ENCODE data around the gene ZNF560. TPM values are rescaled to one million over a fixed set of nuclear protein-coding genes. Genes with fewer than 3 reads are reported as not detected.

ZNF560 gene
- total and polyA plus RNA-seq, 4 donors: not detected

DNA sequence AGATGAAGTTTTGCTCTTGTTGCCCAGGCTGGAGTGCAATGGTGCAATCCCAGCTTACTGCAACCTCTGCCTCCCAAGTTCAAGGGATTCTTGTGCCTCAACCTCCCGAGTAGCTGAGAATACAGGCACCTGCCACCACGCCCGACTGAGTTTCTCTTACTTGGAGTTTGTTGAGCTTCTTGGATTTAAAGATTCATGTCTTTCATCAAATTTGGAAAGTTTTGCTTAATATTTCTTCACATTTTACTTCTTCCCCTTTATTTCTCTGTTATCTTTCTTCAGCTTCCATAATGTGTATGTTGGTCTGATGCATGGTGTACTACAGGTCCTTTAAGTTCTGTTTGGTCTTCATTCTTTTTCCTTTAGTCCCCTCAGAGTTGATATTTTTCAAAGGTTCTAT is 8.9 kb upstream of the ZNF560 start:
- peaks cover 17 to 30% (median 24%) of the 10 kb centered on the region in 4 donors for H3K9me3 ChIP-seq (ENCODE audit: control insufficient read depth in 4 of 4, low read length in 3 of 4)
- no peaks in the 10 kb centered on the region for H3K27me3 ChIP-seq (ENCODE audit: control insufficient read depth in 4 of 4, insufficient read depth in 4 of 4, low read length in 3 of 4)
- no peak overlapping the region for H3K27ac ChIP-seq (ENCODE audit: low read depth in 1 of 2, low read length in 2 of 2)
- no peak for DNase-seq (ENCODE audit: low spot score)
- H3K36me3 ChIP-seq (ENCODE audit: control insufficient read depth in 4 of 4, insufficient read depth in 3 of 4, low read depth in 1 of 4, low read length in 3 of 4): no peaks in the 10 kb centered on the region
- H3K4me1 ChIP-seq (ENCODE audit: control insufficient read depth in 4 of 4, insufficient read depth in 4 of 4, low read length in 3 of 4): no peaks in the 10 kb centered on the region
- H3K9ac ChIP-seq (ENCODE audit: low read depth in 1 of 2, low read length in 2 of 2): no peak overlapping the region
- 82% methylated on average over 3 of the region's 3 CpGs for WGBS
- no peak overlapping the region for H3K4me3 ChIP-seq (ENCODE audit: low read depth in 1 of 3, low read length in 3 of 3)
- TF ChIP-seq HNF4G (IDR thresholded peaks at IDR 0.05) (no peak), YY1 (IDR thresholded peaks at IDR 0.05) (no peak), FOXA1 (IDR thresholded peaks at IDR 0.05) (no peak), TAF1 (conservative IDR thresholded peaks at IDR 0.05) (no peak), SP1 (IDR thresholded peaks at IDR 0.05) (no peak), GABPA (IDR thresholded peaks at IDR 0.05 in 1 of 2, conservative IDR thresholded peaks at IDR 0.05 in 1 of 2) (no peak), JUND (IDR thresholded peaks at IDR 0.05) (no peak), FOXA2 (IDR thresholded peaks at IDR 0.05) (no peak), HNF4A (conservative IDR thresholded peaks at IDR 0.05) (no peak), NR2F2 (IDR thresholded peaks at IDR 0.05) (no peak)
- TF ChIP-seq, protein P1, sequence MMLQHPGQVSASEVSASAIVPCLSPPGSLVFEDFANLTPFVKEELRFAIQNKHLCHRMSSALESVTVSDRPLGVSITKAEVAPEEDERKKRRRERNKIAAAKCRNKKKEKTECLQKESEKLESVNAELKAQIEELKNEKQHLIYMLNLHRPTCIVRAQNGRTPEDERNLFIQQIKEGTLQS (IDR thresholded peaks at IDR 0.05): no peak
- TF ChIP-seq, protein P2, sequence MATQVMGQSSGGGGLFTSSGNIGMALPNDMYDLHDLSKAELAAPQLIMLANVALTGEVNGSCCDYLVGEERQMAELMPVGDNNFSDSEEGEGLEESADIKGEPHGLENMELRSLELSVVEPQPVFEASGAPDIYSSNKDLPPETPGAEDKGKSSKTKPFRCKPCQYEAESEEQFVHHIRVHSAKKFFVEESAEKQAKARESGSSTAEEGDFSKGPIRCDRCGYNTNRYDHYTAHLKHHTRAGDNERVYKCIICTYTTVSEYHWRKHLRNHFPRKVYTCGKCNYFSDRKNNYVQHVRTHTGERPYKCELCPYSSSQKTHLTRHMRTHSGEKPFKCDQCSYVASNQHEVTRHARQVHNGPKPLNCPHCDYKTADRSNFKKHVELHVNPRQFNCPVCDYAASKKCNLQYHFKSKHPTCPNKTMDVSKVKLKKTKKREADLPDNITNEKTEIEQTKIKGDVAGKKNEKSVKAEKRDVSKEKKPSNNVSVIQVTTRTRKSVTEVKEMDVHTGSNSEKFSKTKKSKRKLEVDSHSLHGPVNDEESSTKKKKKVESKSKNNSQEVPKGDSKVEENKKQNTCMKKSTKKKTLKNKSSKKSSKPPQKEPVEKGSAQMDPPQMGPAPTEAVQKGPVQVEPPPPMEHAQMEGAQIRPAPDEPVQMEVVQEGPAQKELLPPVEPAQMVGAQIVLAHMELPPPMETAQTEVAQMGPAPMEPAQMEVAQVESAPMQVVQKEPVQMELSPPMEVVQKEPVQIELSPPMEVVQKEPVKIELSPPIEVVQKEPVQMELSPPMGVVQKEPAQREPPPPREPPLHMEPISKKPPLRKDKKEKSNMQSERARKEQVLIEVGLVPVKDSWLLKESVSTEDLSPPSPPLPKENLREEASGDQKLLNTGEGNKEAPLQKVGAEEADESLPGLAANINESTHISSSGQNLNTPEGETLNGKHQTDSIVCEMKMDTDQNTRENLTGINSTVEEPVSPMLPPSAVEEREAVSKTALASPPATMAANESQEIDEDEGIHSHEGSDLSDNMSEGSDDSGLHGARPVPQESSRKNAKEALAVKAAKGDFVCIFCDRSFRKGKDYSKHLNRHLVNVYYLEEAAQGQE (IDR thresholded peaks at IDR 0.05): no peak
- TF ChIP-seq, protein P3, sequence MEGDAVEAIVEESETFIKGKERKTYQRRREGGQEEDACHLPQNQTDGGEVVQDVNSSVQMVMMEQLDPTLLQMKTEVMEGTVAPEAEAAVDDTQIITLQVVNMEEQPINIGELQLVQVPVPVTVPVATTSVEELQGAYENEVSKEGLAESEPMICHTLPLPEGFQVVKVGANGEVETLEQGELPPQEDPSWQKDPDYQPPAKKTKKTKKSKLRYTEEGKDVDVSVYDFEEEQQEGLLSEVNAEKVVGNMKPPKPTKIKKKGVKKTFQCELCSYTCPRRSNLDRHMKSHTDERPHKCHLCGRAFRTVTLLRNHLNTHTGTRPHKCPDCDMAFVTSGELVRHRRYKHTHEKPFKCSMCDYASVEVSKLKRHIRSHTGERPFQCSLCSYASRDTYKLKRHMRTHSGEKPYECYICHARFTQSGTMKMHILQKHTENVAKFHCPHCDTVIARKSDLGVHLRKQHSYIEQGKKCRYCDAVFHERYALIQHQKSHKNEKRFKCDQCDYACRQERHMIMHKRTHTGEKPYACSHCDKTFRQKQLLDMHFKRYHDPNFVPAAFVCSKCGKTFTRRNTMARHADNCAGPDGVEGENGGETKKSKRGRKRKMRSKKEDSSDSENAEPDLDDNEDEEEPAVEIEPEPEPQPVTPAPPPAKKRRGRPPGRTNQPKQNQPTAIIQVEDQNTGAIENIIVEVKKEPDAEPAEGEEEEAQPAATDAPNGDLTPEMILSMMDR (IDR thresholded peaks at IDR 0.05; ENCODE audit: low read depth, low read length, missing input control): no peak
- TF ChIP-seq, protein P4, sequence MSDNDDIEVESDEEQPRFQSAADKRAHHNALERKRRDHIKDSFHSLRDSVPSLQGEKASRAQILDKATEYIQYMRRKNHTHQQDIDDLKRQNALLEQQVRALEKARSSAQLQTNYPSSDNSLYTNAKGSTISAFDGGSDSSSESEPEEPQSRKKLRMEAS (IDR thresholded peaks at IDR 0.05): no peak

DNA sequence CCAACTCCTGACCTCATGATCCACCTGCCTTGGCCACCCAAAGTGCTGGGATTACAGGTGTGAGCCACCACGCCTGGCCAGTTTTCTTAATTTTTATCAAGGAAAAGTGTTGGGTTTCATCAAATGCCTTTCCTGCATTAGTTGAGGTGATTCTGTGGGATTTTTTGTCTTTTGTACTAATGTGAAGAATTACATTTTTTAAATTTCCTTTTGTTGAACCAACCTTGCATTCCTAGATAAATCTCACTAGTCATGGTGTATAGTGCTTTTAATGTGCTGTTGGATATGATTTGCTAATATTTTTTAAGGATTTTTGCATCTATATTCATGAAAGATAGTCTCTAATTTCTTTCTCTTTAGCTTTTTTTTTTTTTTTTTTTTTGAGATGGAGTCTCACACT is 2.4 kb upstream of the ZNF560 start:
- Histone ChIP-seq H3K9me3 (ENCODE audit: control insufficient read depth in 4 of 4, low read length in 3 of 4) (peaks cover 14 to 40% (median 30%) of the 10 kb centered on the region in 4 donors), H3K27ac (ENCODE audit: low read depth in 1 of 2, low read length in 2 of 2) (no peak overlapping the region), H3K9ac (ENCODE audit: low read depth in 1 of 2, low read length in 2 of 2) (no peak overlapping the region), H3K36me3 (ENCODE audit: control insufficient read depth in 4 of 4, insufficient read depth in 3 of 4, low read depth in 1 of 4, low read length in 3 of 4) (peaks cover 0 to 3% (median 0%) of the 10 kb centered on the region in 4 donors), H3K27me3 (ENCODE audit: control insufficient read depth in 4 of 4, insufficient read depth in 4 of 4, low read length in 3 of 4) (no peaks in the 10 kb centered on the region), H3K4me3 (ENCODE audit: low read depth in 1 of 3, low read length in 3 of 3) (no peak overlapping the region), H3K4me1 (ENCODE audit: control insufficient read depth in 4 of 4, insufficient read depth in 4 of 4, low read length in 3 of 4) (no peaks in the 10 kb centered on the region)
- WGBS: 88% methylated on average over 1 of the region's 1 CpG
- no peak for TF ChIP-seq HNF4G (IDR thresholded peaks at IDR 0.05)
- no peak for TF ChIP-seq EGR1 (IDR thresholded peaks at IDR 0.05; ENCODE audit: low read depth in 2 of 2)
- no peak for TF ChIP-seq JUND (IDR thresholded peaks at IDR 0.05)
- TF ChIP-seq, protein P5, sequence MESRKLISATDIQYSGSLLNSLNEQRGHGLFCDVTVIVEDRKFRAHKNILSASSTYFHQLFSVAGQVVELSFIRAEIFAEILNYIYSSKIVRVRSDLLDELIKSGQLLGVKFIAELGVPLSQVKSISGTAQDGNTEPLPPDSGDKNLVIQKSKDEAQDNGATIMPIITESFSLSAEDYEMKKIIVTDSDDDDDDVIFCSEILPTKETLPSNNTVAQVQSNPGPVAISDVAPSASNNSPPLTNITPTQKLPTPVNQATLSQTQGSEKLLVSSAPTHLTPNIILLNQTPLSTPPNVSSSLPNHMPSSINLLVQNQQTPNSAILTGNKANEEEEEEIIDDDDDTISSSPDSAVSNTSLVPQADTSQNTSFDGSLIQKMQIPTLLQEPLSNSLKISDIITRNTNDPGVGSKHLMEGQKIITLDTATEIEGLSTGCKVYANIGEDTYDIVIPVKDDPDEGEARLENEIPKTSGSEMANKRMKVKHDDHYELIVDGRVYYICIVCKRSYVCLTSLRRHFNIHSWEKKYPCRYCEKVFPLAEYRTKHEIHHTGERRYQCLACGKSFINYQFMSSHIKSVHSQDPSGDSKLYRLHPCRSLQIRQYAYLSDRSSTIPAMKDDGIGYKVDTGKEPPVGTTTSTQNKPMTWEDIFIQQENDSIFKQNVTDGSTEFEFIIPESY (IDR thresholded peaks at IDR 0.05): no peak
- TF ChIP-seq, protein P4 (IDR thresholded peaks at IDR 0.05): no peak
- DNase-seq (ENCODE audit: low spot score): no peak
